IMR-90 (cell line): ENCODE data around the gene OSBPL3.

ENCODE experiments used
- BHLHE40 ChIP-seq: fragments of 150-350 bp; IDR thresholded peaks from 2 replicates; pipeline ENCODE4 v1.6.1; 2016; ENCODE audit warnings: mild to moderate bottlenecking, low read depth, low read length
- CTCF ChIP-seq: conservative IDR thresholded peaks from 2 replicates; pipeline ENCODE4 v1.5.1; 2012; ENCODE audit warnings: mild to moderate bottlenecking, low read depth, low read length, improper control_type of control experiment
- POLR2A ChIP-seq: IDR thresholded peaks from 2 replicates; pipeline ENCODE4 v1.6.1; 2012; ENCODE audit warnings: mild to moderate bottlenecking, low read depth, low read length
- RAD21 ChIP-seq: IDR thresholded peaks from 2 replicates; pipeline ENCODE4 v1.6.1; 2012; ENCODE audit warnings: low read length, improper control_type of control experiment
- USF2 ChIP-seq: fragments of 150-350 bp; IDR thresholded peaks from 2 replicates; pipeline ENCODE4 v1.6.1; 2017; ENCODE audit warnings: mild to moderate bottlenecking, antibody characterized with exemption, low read length, low read depth

DNA sequence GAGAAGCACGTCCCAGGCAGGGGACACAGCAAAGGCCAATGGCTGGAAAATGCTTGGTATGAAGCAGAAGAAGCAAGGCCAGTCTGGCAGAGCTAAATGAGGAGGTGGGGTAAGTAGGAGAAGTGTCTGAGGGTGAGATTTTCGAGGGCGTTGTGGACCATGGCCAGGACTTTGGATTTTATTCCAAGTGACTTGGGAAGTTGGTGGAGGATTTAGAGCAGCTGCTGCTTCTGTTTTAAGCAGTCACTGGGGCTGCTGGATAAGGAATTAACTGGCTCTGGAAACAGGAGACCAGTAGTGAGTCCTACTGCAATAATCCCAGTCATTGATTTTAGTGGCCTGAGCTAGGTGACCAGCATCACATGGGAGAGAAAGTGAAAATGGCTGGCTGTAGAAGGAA, 155.1 kb downstream of the OSBPL3 start:
- no peak for TF ChIP-seq CTCF
- no peak for TF ChIP-seq RAD21
- TF ChIP-seq POLR2A = no peak
- no peak for TF ChIP-seq BHLHE40
- TF ChIP-seq USF2 = no peak
